Fibroblast of villous mesenchyme (primary cell): ENCODE results near the gene RIPK4. TPM values are rescaled to one million over a fixed set of nuclear protein-coding genes. Genes with fewer than 3 reads are reported as not detected.
"Not testable (repeated sequence)": the region's sequence is repeated elsewhere in the genome, so short reads cannot be mapped to it uniquely, and the experiment has no call there.

Experiments
- DNase-seq: peaks from one replicate; pipeline ENCODE4 v3.0.0-alpha.2; 2010; ENCODE audit warnings: low read depth
- H3K4me3 ChIP-seq: 2 replicates; pipeline ENCODE4 v1.5.1; 2011; ENCODE audit warnings: low read depth, mild to moderate bottlenecking, low read length
- CTCF ChIP-seq: IDR thresholded peaks from 2 replicates; pipeline ENCODE4 v1.5.1; 2012; ENCODE audit warnings: low read depth, mild to moderate bottlenecking, low read length; ENCODE audit not compliant: insufficient read depth
- small RNA-seq: library from RNA; depleted of rRNA; stranded (forward); fragments of <200 nt; gene quantifications from one replicate; pipeline ENCODE3, GENCODE V24; 2012
- total RNA-seq: library from RNA; depleted of rRNA; stranded (reverse); fragments of >200 nt; gene quantifications from 2 replicates; pipeline ENCODE4 v1.2.3, GENCODE V29; 2012

The RIPK4 gene
- total RNA-seq, 1 donor: not detected

GRCh38 chr21:41698071-41698470 is 68.8 kb downstream of the RIPK4 start:
- TF ChIP-seq CTCF: no peak
- DNase-seq: no peak
- no peak overlapping the region for H3K4me3 ChIP-seq

- H3K4me3 ChIP-seq: no peak overlapping the region
- DNase-seq: no peak
- no peak for TF ChIP-seq CTCF
Measured at GRCh38 chr21:41695513-41695912, 71.3 kb downstream of the RIPK4 start.

- not testable (repeated sequence) for H3K4me3 ChIP-seq, DNase-seq
Measured at GRCh38 chr21:41694042-41694441, 72.8 kb downstream of the RIPK4 start.

GRCh38 chr21:41692185-41692565 is 74.7 kb downstream of the RIPK4 start:
- H3K4me3 ChIP-seq: no peak overlapping the region

GRCh38 chr21:41691205-41692184 is 75.4 kb downstream of the RIPK4 start:
- H3K4me3 ChIP-seq: no peak overlapping the region
- TF ChIP-seq CTCF: no peak
- no peak for DNase-seq

More at GRCh38 chr21:41692185-41692565, 74.7 kb downstream of the RIPK4 start:
- no peak for DNase-seq
- TF ChIP-seq CTCF: no peak

Small RNA genes lying within 50 kb of the gene (small RNA-seq; reads per million reads assigned to genes)
- gene MIR6814: not detected

Other genes with a start within 250 kb of the RIPK4 start
- gene PRDM15, start 112.3 kb upstream of the RIPK4 start, total RNA-seq: 4.2 and 5.2 TPM in 2 replicates
- gene C2CD2, start 187.0 kb upstream of the RIPK4 start, total RNA-seq: 22.2 and 25.0 TPM in 2 replicates
- 18.7 and 19.0 TPM in 2 replicates for gene ZBTB21, start 243.3 kb upstream of the RIPK4 start, total RNA-seq